Measurements from ENCODE around the gene MTHFD1L.
A peak's percentile ranks its signal among the peaks of the same experiment; 100 is the strongest.
"Not testable (repeated sequence)": the region's sequence is repeated elsewhere in the genome, so short reads cannot be mapped to it uniquely, and the experiment has no call there.

The MTHFD1L gene

DNA sequence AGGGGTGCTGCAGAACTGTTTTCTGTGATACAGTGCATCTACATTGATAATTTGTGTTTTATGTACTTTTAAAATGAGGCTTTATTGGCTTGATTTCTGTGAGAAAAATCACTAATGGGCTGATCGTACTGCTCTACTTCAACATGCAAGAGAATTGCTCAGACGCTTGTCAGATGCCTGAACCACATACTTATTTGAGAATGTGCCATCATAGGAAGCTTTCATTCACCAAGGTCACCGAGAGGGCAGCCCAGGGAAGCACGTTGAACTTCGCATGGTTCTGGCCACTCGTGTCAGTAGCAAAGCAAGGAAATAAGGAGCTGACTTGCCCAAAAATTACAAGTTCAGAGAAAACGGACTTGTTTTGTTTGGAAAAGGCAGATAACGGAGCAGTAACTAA, 205.8 kb downstream of the MTHFD1L start:
- DNase-seq: no peak

DNA sequence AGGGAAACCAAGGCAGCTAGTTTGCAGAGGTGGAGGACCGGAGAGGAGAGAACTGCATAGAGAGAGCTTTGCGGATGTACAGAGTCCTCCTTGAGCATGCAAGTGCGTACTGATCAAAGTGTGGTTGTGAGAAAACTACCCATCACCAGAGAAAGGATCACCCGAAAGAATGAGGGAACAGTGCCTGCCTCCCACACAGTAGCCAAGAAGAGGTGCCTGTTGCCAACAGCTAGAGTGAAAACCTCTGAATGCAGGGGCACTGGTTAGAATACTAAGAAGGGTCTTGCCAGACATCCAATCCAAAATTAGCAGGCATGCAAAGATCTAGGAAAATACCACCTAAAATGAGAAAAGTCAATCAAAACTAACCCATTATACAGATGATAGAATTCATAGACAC, 207.6 kb downstream of the MTHFD1L start:
- DNase-seq: no peak

DNA sequence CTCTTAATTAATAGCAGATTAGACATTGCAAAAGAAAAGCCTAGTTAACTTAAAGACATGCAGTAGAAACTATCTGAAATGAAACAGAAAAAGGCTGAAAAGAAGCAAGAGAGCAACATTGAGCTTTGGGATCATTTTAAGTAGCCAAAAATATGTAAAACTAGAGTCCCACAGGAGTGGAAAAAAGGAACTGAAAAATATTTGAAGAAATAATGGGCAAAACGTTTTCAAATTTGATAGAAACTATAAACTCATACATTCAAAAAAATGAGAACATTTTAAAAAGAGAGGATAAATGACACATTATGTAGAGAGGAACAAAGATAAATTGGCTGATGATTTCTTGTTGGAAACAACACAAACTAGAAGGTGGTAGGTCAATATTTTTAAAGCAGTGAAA, 208.2 kb downstream of the MTHFD1L start:
- DNase-seq: no peak

DNA sequence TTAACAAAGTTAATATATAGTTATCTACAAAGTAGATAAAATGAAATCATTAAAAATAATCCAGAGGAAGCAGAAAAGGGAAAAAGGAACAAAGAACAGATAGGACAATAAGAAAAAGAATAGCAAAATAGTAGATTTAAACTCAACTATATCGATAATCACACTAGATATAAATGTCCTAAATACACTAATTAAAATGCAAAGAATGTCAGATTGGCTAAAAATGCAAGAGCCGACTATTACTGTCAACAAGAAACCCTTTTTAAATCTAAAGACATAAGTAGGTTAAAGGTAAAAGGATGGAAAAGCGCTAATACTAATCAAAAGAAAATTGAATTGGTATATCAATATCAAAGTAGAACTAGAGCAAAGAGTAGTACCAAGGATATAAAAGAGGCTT, 209.5 kb downstream of the MTHFD1L start:
- DNase-seq: no peak

DNA sequence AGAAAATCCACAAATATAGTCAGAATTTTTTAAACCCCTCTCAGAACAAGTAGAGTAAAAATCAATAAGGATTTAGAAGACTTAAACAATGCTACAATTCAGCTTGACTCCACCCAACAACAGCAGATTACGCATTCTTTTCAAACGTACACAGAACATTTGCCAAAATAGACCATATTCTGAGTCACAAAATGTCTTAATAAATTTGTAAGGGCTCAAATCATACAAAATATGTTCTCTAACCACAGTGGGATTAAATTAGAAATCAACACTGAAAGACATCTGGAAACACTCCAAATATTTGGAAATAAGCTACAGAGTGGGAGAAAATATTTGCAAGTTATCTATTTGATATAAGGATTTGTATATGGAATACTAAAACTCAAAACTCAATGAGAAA, 210.0 kb downstream of the MTHFD1L start:
- DNase-seq: no peak

DNA sequence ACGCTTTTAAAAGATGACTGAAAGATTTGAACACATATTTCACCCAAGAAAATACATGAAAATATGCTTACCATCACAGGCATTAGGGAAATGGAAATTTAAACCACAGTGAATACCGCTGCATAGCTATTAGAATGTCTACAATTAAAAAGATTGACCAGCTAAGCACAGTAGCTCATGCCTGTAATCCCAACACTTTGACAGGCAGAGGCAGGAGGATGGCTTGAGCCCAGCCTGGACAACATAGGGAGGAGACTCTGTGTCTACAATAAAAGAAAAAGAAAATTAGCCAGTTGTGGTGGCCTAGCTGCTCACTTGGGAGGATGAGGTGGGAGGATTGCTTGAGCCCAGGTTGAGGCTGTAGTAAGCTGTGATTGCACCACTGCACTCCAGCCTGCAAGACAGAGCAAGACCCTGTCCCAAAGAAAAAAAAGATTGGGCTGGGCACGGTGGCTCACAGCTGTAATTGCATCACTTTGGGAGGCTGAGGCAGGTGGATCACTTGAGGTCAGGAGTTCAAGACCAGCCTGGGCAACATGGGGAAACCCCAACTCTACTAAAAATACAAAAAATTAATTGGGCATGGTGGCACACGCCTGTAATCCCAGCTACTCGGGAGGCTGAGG, 210.5 kb downstream of the MTHFD1L start:
- no peak for DNase-seq

DNA sequence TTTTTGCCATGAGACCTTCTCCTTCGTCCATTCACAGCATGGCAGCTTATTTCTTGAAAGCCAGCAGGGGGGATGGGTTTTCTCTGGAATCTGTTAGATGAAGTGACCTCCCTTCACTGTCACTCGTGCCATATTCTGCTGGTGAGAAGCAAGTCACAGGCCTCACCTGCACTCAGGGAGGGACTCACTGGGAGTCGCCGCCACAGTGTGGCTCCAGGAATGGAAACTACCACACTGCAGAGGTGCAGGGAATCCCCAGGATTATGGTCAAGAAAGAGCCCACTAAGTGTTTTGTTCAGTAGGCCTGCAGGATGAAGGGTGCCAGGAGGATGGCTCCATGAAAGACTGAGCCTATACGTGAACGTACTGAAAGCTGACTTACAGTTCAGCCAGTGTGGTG, 213.2 kb downstream of the MTHFD1L start:
- no peak for DNase-seq

DNA sequence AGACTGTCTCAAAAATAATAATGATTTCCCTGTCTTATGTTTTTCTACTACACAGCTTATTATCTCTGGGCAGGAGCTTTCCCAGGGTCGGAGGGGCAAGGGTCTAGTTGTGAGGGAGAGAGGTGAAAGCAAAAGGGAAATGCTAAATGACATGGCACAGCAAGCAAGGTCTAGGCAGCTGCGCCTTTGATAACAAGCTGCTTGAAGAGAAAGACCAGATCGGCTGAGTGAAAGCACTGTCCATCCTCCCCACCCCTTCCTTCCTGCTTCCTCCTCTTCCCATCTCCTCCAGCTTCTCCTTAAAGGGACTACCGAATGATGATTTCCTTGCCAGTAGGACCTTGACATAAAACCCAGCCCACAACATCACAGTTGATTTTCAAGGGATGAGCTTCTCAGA, 216.2 kb downstream of the MTHFD1L start:
- DNase-seq: no peak

DNA sequence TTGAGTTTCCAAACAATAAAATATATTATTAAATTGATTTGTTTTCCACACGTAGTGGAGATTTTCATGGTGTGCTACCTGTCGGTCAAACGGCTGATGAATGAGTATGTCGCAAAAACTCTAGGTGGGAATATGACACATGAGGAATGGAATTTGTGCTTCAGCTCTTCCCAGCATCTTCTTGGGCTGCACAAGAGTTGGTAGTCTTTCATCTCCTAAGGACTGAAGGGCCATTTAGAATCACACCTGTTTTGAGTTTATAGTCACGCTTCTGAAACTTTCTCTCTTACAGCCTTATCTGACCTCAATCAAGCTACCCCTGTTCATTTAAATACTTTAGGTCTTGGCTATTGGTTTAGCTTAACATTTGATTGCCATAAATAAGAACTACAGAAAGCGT, 216.6 kb downstream of the MTHFD1L start:
- no peak for DNase-seq

DNA sequence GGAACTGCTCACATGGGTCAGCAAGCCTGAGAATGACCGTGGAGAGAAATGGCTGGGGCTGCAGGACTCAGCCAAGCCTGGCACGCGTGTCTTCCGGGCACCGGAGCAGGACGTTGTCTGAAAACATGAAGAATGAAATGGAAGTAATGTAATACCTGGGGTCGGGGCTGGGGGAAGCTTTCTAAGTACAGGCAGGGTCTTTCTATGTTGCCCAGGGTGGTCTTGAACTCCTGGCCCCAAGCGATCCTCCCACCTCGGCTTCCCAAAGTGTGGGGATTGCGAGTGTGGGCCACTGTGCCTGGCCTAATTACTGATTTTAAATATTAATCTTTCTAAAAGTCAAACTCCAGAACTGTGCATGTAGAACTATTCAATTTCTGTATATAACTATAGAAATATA, 218.8 kb downstream of the MTHFD1L start:
- no peak for DNase-seq

DNA sequence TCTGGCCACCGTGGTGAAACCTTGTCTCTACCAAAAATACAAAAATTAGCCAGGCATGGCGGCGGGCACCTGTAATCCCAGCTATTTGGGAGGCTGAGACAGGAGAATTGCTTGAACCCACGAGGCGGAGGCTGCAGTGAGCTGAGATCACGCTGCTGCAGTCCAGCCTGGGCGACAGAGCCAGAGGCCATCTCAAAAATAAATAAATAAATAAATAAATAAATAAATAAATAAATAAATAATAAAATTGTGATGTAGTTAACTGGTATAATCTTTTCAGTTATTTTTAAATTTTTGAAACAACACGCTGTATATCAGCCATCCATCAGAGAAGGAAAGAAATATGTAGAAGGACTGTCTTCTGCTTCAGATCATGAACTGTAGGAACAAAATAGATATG, 221.6 kb downstream of the MTHFD1L start:
- not testable (repeated sequence) for DNase-seq

DNA sequence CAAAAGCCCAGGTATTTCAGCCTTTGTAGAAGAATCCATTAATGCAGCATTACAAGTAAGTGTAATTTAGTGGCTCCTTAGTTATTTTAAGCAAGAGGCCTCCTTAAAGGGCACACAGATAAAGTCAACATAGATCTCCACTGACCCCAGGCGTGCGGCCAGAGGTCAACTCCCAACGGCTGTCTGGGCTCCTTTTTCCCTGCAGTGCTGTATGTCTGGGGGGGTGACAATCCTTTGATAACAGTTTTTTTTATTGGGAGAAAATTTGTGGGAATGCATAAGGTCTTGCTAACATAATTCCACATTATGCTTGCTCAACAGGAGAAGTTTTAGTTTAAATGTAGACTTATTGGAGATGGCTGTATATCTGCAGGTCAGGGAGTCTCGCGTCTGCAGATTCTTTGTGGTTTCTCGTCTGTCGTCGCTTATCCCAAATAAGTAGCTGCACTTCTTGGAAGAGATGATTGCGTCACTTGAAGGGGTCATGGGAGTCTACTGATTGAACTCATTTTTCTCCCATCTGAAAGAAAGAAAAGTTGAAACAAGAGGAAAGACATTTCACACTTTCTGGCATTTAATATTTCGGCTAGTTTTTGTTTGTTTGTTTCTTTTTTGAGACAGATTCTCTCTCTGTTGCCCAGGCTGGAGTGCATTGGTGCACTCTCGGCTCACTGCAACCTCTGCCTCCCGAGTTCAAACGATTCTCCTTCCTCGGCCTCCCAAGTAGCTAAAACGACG, 222.5 kb downstream of the MTHFD1L start:
- DNase-seq: no peak

DNA sequence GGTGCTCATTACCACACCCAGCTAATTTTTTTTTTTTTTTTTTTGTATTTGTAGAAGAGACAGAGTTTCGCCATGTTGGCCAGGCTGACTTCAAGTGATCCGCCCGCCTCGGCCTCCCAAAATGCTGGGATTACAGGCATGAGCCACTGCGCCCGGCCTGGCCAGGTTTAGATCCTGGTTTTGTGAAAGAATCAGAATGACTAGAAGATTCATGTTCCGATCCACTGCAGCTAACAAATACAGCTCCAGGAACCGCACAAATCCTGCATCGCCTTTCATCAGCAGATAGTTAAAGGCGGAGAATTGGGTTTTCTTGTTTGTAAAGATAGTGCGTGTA, 223.1 kb downstream of the MTHFD1L start:
- DNase-seq: no peak

DNA sequence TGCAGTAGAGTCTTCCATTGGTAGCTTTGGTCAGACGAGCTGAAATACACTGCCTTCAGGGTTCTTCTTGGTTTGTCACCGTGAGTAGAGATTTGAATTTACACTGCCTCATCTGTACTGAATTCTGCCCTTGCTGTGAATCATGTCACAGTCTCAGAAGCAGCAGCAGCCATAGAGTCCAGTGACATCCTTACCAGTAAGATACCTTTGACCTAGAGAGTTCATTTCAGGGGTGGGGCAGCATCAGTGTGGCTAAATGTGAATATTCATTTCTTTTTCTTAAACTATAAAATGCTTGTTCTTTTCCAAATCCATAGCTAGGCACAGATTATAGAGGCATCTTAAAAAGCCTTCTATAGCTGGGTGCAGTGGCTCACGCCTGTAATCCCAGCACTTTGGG, 223.5 kb downstream of the MTHFD1L start:
- DNase-seq: no peak

DNA sequence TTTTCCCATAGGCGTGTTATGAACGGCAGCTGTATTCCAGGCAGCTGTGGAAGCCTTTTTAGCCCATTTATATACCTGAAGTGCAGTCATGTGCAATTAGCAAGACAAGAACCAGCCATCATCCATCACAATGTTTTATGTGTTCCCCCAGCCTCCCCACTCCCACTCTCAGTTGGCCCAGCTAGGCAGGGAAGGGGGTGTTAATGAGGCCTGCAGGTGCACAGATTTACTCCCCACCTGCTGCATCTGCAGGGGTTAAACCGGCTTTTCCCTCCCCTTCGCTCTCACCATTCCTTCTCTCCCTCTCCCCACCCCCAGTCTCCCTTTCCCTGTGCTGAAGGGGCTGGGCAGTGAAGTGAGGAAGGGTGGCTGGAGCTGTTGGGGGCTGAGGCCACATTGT, 224.5 kb downstream of the MTHFD1L start:
- no peak for DNase-seq

DNA sequence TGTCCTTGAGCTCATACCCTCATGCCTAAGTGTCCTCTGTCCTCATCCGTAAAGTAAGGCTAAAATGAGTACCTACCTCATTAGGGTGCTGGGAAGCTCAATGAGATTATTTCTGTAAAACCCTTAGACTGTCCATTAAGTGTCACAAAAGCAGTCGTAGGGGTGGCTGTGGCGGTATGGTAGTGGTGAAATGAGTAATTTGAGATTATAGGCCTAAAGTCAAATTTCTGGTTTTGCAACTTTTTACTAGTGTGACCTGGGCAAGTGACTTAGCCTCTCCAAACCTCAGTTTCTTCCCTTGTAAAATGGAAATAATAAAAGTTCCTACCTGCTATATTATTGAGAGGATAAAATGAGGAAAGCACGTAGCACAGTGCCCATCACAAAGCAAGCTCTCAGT, 226.1 kb downstream of the MTHFD1L start:
- DNase-seq: peak; percentile 20

DNA sequence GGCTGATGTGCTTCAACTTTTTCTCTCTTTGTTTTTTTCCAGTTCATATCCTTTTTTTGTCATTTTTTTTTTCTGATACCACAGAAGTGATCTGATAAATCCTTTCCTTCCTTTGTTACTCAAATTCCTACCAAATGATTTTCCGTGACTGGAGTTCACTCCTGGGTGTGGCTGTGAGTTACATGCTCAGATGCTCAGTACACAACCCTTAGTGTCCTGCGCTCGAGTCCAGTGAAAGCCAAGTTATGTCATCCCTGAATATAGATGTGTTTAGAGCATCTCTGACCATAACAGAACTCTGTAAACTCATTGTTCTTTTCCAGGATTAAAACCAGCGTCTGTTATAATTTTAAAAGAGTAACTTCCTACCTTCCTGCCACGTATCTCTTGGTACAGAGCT, 227.1 kb downstream of the MTHFD1L start:
- peak; percentile 16 for DNase-seq

DNA sequence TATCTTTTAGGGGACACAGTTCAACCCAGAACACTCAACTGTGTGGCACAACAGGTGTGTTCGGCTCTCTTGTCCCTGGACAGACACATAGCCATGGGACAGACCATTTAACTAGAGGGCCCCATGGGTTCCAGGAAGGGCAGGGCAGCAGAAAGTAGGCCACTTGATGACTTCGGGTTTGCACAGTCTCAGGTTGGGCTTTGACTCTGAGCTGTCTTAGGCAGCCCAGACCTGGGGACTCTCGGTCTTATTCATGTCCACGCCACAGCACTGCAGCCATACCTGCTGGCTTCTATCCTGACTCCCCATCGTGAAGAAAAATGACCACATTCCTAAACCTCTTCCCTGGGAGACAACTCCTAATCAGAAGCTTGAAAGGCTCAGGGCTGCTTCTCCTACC, 228.2 kb downstream of the MTHFD1L start:
- DNase-seq: peak; percentile 18

DNA sequence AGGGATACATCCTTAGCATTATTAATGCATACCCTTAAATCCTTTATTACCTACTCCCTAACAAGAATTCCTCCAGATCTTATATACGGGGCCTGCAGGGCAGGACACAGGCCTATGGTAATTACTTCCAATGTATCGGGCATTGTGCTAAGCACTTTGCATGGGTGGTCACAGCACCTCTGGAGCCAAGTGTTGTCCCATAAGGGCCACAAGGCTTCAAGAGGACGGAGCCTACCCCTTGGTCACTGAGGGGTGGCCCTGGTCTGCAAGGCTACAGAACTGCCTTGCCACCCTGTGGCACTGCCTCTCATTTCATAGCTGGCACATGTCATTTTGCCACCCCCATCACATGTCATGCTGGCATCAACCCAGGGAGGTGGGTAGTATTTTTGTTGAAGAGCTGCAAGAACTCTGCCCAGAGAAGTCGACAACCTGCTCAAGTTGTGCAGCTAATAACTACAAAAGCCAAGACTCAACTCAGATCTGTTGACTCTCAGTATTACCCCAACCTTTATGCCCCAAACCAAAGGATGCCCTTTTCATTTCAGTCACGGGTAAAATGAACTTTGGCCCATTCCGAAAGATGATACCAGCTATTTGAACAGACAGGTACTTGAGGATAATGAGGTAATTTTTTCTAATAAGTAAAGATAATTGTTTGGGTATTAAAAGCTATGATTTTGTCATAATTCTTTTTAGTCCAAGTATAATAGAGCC, 230.2 kb downstream of the MTHFD1L start:
- DNase-seq: no peak

DNA sequence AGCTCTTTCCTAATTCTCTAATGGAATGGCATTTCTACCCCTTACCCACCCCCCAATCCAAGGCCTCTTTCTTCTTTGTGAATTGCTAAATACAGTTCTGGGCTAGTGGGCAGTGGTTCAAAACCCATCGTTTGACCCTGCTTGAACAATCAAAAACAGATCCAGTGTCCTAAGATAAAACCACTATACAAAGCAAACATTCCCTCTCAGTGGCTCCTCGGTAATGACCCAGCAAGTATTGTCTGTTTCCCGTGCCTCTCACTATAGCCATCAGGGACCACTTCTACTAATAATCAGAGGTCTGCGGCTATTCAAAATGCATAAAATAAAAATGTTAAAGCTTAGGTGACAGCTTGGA, 230.7 kb downstream of the MTHFD1L start:
- no peak for DNase-seq

DNA sequence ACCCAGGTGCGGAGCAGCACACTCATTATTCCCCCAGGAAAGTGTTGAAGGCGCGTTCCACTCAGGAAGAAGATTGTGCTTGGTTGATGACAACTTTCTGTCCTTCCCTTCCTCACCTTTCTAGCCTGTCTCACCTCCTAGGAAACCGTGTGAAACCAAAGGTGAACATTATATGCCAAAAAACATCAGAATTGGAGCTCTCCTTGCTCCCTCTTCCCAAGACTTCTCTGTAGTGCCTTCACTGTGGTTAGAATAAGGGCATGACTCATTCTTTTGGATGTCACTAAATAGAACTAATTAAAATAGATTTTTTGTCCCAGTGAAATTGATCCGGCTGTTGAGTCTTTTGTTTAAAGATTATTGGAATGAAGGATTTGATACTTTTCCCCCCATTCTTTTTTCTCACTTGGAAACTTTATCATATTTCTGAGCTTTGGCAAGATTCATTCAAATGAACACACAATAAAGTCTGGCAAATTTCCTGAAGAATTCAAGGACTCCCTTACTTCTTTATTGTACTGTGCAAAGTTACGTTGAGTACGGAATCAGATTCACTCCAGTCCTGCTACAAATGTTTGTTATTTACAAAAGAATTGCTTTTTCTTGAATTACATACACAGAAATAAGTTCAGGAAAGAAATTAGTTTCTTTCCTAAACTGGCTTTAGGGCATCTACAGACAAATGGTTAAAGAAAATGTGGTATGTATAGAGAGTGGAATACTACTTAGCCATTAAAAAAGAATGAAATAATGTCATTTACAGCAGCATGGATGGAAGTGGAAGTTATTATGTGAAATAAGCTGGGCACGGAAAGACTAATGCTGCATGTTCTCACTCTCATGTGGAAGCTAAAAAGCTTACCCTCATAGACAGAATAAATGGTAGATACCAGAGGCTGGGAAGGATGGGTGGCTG, 231.4 kb downstream of the MTHFD1L start:
- no peak for DNase-seq

DNA sequence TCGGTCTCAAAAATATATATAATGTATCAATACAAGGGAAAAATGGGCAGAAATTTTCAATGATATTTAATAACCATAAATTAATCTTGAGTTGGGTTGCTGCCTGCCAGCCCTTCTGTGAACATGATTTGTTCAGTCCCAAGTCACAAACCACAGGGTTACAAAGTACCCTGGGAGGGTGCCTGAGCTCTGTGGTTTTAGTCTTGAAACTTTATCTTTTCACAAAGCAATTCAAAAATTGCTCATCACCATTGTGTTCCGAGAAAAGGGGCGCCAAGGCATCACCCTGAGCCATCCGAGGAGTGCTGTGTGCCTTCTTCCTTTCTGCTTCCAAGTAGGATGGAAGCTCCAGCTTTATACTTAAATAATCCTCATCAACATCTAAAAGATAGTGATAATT, 232.7 kb downstream of the MTHFD1L start:
- peak; percentile 81 for DNase-seq

DNA sequence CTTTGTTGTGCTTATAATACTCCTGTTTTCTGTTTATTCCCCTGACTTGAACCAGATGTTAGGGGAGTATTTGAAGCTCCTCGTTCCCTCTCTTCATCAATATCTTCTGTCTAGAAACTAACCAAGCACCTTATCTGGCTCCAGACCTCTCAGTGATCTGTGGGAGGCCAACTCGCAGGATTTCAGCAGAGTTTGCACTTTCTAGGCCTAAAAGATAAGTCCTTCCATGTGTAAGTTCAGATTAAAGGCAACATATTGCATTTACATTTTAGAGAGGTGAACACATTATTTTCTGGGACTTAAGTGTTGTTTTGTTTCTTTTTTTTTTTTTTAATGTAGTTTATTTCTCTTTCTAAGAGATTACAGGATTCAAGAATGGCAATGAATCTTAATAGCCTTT, 234.8 kb downstream of the MTHFD1L start:
- no peak for DNase-seq
